ENCODE results near the gene IMPDH1. TPM values are rescaled to one million over a fixed set of nuclear protein-coding genes. Genes with fewer than 3 reads are reported as not detected.

The IMPDH1 gene
- total RNA-seq, 4 donors from 2014 or later, result 11.9 to 53.3 (median 32.8) TPM

- H3K36me3 ChIP-seq, result no peaks in the 10 kb centered on the region
- TF ChIP-seq CTCF (IDR thresholded peaks at IDR 0.05) (no peak), POLR2A (IDR thresholded peaks at IDR 0.05) (no peak)
- no peak for DNase-seq
- no peak overlapping the region for H3K4me3 ChIP-seq
- no peak overlapping the region for H3K27ac ChIP-seq
- no peaks in the 10 kb centered on the region for H3K4me1 ChIP-seq
- intact Hi-C loops (cut with DNase I; ENCODE audit: low total_unique reads), result no loop called here
- no peaks in the 10 kb centered on the region for H3K27me3 ChIP-seq
- H3K9me3 ChIP-seq, result no peaks in the 10 kb centered on the region
Measured at GRCh38 chr7:128366986-128367385, 42.8 kb downstream of the IMPDH1 start.

GRCh38 chr7:128366300-128366699, 43.5 kb downstream of the IMPDH1 start:
- TF ChIP-seq POLR2A (IDR thresholded peaks at IDR 0.05) (no peak), CTCF (IDR thresholded peaks at IDR 0.05) (no peak)
- no peak overlapping the region for H3K4me3 ChIP-seq
- peaks cover 0 to 1% of the 10 kb centered on the region in 2 donors for H3K4me1 ChIP-seq
- H3K27ac ChIP-seq, result no peak overlapping the region
- intact Hi-C loops (cut with DNase I; ENCODE audit: low total_unique reads), result no loop called here
- H3K9me3 ChIP-seq, result no peaks in the 10 kb centered on the region
- no peaks in the 10 kb centered on the region for H3K36me3 ChIP-seq
- no peaks in the 10 kb centered on the region for H3K27me3 ChIP-seq
- no peak for DNase-seq

- H3K36me3 ChIP-seq, result no peaks in the 10 kb centered on the region
Measured at GRCh38 chr7:128365432-128365831, 44.4 kb downstream of the IMPDH1 start.

GRCh38 chr7:128364166-128364870, 45.5 kb downstream of the IMPDH1 start:
- no peak overlapping the region for H3K4me3 ChIP-seq
- peaks cover 0 to 4% of the 10 kb centered on the region in 2 donors for H3K4me1 ChIP-seq
- no peaks in the 10 kb centered on the region for H3K9me3 ChIP-seq
- H3K36me3 ChIP-seq, result no peaks in the 10 kb centered on the region
- TF ChIP-seq POLR2A (IDR thresholded peaks at IDR 0.05) (no peak), CTCF (IDR thresholded peaks at IDR 0.05) (no peak)
- no peak overlapping the region for H3K27ac ChIP-seq
- no peak for DNase-seq
- intact Hi-C loops (cut with DNase I; ENCODE audit: low total_unique reads), result no loop called here
- no peaks in the 10 kb centered on the region for H3K27me3 ChIP-seq

More at GRCh38 chr7:128365432-128365831, 44.4 kb downstream of the IMPDH1 start:
- Histone ChIP-seq H3K9me3 (no peaks in the 10 kb centered on the region), H3K27me3 (no peaks in the 10 kb centered on the region), H3K4me1 (peaks cover 0 to 4% of the 10 kb centered on the region in 2 donors), H3K4me3 (no peak overlapping the region), H3K27ac (no peak overlapping the region)
- intact Hi-C loops (cut with DNase I; ENCODE audit: low total_unique reads), result no loop called here
- TF ChIP-seq CTCF (IDR thresholded peaks at IDR 0.05) (no peak), POLR2A (IDR thresholded peaks at IDR 0.05) (no peak)
- no peak for DNase-seq

GRCh38 chr7:128363261-128363721, 46.5 kb downstream of the IMPDH1 start:
- intact Hi-C loops (cut with DNase I; ENCODE audit: low total_unique reads), result no loop called here
- Histone ChIP-seq H3K4me3 (no peak overlapping the region), H3K27me3 (no peaks in the 10 kb centered on the region), H3K9me3 (no peaks in the 10 kb centered on the region), H3K4me1 (peaks cover 0 to 4% of the 10 kb centered on the region in 2 donors), H3K36me3 (no peaks in the 10 kb centered on the region), H3K27ac (no peak overlapping the region)
- no peak for DNase-seq
- TF ChIP-seq POLR2A (IDR thresholded peaks at IDR 0.05), result no peak
- TF ChIP-seq CTCF (IDR thresholded peaks at IDR 0.05), result no peak
